GM19463 (cell line): Measurements from ENCODE around the gene SLC37A3.
"Not testable (repeated sequence)": the region's sequence is repeated elsewhere in the genome, so short reads cannot be mapped to it uniquely, and the experiment has no call there.

Source experiments
- ATAC-seq: cut with Tn5 transposase; IDR thresholded peaks from one replicate; pipeline ENCODE4 v1.9.1; 2021; ENCODE audit warnings: mild to moderate bottlenecking, moderate library complexity; ENCODE audit not compliant: unreplicated experiment

SLC37A3 gene

GRCh38 chr7:140397784-140398750 is at the start of gene SLC37A3:
Gene SLC37A3, minus strand, starts transcription at chr7:140398530. Its CDS starts 16,004 bp downstream, at chr7:140382526.
- ATAC-seq: peak; percentile 99

- no peak for ATAC-seq
Measured at GRCh38 chr7:140447841-140448240, 49.5 kb upstream of the SLC37A3 start.

GRCh38 chr7:140446467-140446866 is 48.1 kb upstream of the SLC37A3 start:
- ATAC-seq: no peak

GRCh38 chr7:140441519-140441918 is 43.2 kb upstream of the SLC37A3 start:
- ATAC-seq: no peak

- no peak for ATAC-seq
Measured at GRCh38 chr7:140440593-140440992, 42.3 kb upstream of the SLC37A3 start.

- peak; percentile 85 for ATAC-seq
Measured at GRCh38 chr7:140439359-140439758, 41.0 kb upstream of the SLC37A3 start.

GRCh38 chr7:140435252-140435895 is 37.0 kb upstream of the SLC37A3 start:
- no peak for ATAC-seq

GRCh38 chr7:140433396-140433795 is 35.1 kb upstream of the SLC37A3 start:
- ATAC-seq: no peak

GRCh38 chr7:140426130-140426529 is 27.8 kb upstream of the SLC37A3 start:
- no peak for ATAC-seq

GRCh38 chr7:140425718-140426117 is 27.4 kb upstream of the SLC37A3 start:
- no peak for ATAC-seq

GRCh38 chr7:140423501-140423900 is 25.2 kb upstream of the SLC37A3 start:
- no peak for ATAC-seq

- no peak for ATAC-seq
Measured at GRCh38 chr7:140421521-140421920, 23.2 kb upstream of the SLC37A3 start.

- ATAC-seq: no peak
Measured at GRCh38 chr7:140418653-140419052, 20.3 kb upstream of the SLC37A3 start.

- ATAC-seq: not testable (repeated sequence)
Measured at GRCh38 chr7:140418156-140418472, 19.8 kb upstream of the SLC37A3 start.

GRCh38 chr7:140417456-140418155 is 19.3 kb upstream of the SLC37A3 start:
- no peak for ATAC-seq

- ATAC-seq: no peak
Measured at GRCh38 chr7:140416560-140416959, 18.2 kb upstream of the SLC37A3 start.

GRCh38 chr7:140415816-140416215 is 17.5 kb upstream of the SLC37A3 start:
- not testable (repeated sequence) for ATAC-seq

GRCh38 chr7:140415361-140415760 is 17.0 kb upstream of the SLC37A3 start:
- ATAC-seq: no peak

GRCh38 chr7:140404565-140405065 is 6.3 kb upstream of the SLC37A3 start:
- no peak for ATAC-seq

- ATAC-seq: no peak
Measured at GRCh38 chr7:140403878-140404564, 5.7 kb upstream of the SLC37A3 start, which contains the start of gene RAB19. Gene RAB19, plus strand, starts transcription at chr7:140404058. Its CDS starts 3,589 bp downstream, at chr7:140407647.
